Ascending aorta (tissue), 2 donors: ENCODE data around the gene CALML4. TPM values are rescaled to one million over a fixed set of nuclear protein-coding genes. Genes with fewer than 3 reads are reported as not detected.
"Not testable (repeated sequence)": the region's sequence is repeated elsewhere in the genome, so short reads cannot be mapped to it uniquely, and the experiment has no call there.

Source experiments
- DNase-seq, 2 donors: peaks; one replicate each; pipeline ENCODE4 v3.0.0-alpha.2; 2019; ENCODE audit warnings: low spot score in 2 of 2
- H3K27ac ChIP-seq, 2 donors: fragments of 200-600 bp; sonication (generic); one replicate each; pipeline ENCODE4 v1.5.1; 2016 to 2017; ENCODE audit warnings: mild to moderate bottlenecking in 1 of 2
- H3K27me3 ChIP-seq: fragments of 200-600 bp; sonication (generic); one replicate; pipeline ENCODE4 v1.5.1; 2017
- H3K36me3 ChIP-seq, 2 donors: fragments of 200-600 bp; sonication (generic); one replicate each; pipeline ENCODE4 v1.5.1; 2016
- H3K4me1 ChIP-seq, 2 donors: fragments of 200-600 bp; sonication (generic); one replicate each; pipeline ENCODE4 v1.5.1; 2016 to 2017; ENCODE audit warnings: mild to moderate bottlenecking in 1 of 2
- H3K4me3 ChIP-seq, 2 donors: fragments of 200-600 bp; sonication (generic); one replicate each; pipeline ENCODE4 v1.5.1; 2016 to 2017; ENCODE audit warnings: mild to moderate bottlenecking in 1 of 2
- H3K9me3 ChIP-seq, 2 donors: fragments of 200-600 bp; sonication (generic); one replicate each; pipeline ENCODE4 v1.5.1; 2016
- intact Hi-C: fragments of 100-400 bp; cut with DNase I; formaldehyde crosslinking; loops from one replicate; pipeline ENCODE4 v1.15.1; 2023
- total RNA-seq: library from RNA; depleted of rRNA; stranded (reverse); fragments of >200 nt; gene quantifications from one replicate; pipeline ENCODE4 v1.1.0, GENCODE V29; 2016
- TF ChIP-seq, protein P1 (sequence below), 3 experiments: fragments of 200-600 bp in 2 of 3; fragments of 450-650 bp in 1 of 3; sonication (generic) in 2 of 3; IDR thresholded peaks; one replicate each; pipeline ENCODE4 v1.5.1; 2016 to 2019; ENCODE audit warnings: antibody characterized with exemption in 3 of 3, mild to moderate bottlenecking in 1 of 3, moderate library complexity in 1 of 3

The CALML4 gene
- total RNA-seq, 1 donor from 2014 or later = 0.85 TPM

DNA sequence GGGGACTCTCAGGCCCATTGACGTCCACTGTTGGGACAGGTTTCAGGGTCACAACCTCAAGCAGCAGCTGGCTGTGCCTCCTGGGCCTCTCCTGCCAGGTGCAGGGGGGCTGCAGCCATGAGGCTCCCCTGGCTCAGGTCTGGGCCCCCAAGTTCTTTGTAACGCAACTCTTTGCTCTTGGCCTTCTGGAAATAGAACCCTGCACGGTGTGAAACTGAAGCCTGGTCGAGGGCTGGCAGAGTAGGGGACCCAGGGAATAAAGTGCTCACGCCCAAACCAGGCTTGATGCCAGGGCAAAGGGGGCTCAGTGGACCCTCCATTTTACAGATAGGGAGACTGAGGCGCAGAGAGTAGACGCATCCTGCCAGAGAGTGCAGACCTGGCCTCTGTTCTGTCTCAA, 771 bp downstream of the CALML4 start:
- H3K27ac ChIP-seq = no peak overlapping the region

DNA sequence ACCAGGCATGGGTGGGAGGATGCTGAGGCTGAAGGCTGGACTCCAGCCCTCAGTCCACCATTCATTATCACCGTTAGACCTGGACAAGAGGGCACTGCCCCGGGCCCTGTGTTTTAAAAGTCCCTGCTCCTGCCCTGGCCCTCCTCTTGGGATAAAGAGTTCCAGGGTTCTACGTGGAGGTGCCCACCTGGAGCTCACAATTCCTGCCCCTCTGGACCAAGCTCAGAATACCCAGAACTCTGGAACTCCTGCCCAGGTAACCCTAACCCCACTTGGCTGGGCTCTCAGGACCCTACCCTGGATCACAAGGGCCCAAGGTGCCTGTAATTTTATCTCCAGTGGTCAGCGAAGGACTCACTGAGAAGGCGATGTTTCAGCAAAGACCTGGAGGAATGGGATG, 1.2 kb downstream of the CALML4 start:
- H3K4me3 ChIP-seq = no peak overlapping the region
- H3K27ac ChIP-seq = no peak overlapping the region
- TF ChIP-seq, protein P1, sequence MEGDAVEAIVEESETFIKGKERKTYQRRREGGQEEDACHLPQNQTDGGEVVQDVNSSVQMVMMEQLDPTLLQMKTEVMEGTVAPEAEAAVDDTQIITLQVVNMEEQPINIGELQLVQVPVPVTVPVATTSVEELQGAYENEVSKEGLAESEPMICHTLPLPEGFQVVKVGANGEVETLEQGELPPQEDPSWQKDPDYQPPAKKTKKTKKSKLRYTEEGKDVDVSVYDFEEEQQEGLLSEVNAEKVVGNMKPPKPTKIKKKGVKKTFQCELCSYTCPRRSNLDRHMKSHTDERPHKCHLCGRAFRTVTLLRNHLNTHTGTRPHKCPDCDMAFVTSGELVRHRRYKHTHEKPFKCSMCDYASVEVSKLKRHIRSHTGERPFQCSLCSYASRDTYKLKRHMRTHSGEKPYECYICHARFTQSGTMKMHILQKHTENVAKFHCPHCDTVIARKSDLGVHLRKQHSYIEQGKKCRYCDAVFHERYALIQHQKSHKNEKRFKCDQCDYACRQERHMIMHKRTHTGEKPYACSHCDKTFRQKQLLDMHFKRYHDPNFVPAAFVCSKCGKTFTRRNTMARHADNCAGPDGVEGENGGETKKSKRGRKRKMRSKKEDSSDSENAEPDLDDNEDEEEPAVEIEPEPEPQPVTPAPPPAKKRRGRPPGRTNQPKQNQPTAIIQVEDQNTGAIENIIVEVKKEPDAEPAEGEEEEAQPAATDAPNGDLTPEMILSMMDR (IDR thresholded peaks at IDR 0.05) = no peak
- intact Hi-C loops = no loop called here
- H3K36me3 ChIP-seq = no peaks in the 10 kb centered on the region
- peak in 1 of 2 donors; percentile 40 for DNase-seq
- no peaks in the 10 kb centered on the region for H3K27me3 ChIP-seq
- H3K4me1 ChIP-seq = peaks cover 6 to 18% of the 10 kb centered on the region in 2 donors
- H3K9me3 ChIP-seq = no peaks in the 10 kb centered on the region

More for the DNA sequence above, 771 bp downstream of the CALML4 start:
- TF ChIP-seq, protein P1 (IDR thresholded peaks at IDR 0.05) = no peak
- H3K4me3 ChIP-seq = no peak overlapping the region
- intact Hi-C loops = no loop called here
- no peaks in the 10 kb centered on the region for H3K27me3 ChIP-seq
- DNase-seq = peak in 1 of 2 donors; percentile 40
- no peaks in the 10 kb centered on the region for H3K36me3 ChIP-seq
- peaks cover 6 to 17% of the 10 kb centered on the region in 2 donors for H3K4me1 ChIP-seq
- no peaks in the 10 kb centered on the region for H3K9me3 ChIP-seq

- TF ChIP-seq, protein P1 (IDR thresholded peaks at IDR 0.05) = no peak
- intact Hi-C loops = no loop called here
- H3K27me3 ChIP-seq = no peaks in the 10 kb centered on the region
- peaks cover 6 to 18% of the 10 kb centered on the region in 2 donors for H3K4me1 ChIP-seq
- DNase-seq = peak in 1 of 2 donors; percentile 59
- H3K4me3 ChIP-seq = no peak overlapping the region
- H3K27ac ChIP-seq = no peak overlapping the region
- H3K36me3 ChIP-seq = no peaks in the 10 kb centered on the region
- no peaks in the 10 kb centered on the region for H3K9me3 ChIP-seq
These were observed 1.6 kb downstream of the CALML4 start for GRCh38 chr15:68203486-68203885.

DNA sequence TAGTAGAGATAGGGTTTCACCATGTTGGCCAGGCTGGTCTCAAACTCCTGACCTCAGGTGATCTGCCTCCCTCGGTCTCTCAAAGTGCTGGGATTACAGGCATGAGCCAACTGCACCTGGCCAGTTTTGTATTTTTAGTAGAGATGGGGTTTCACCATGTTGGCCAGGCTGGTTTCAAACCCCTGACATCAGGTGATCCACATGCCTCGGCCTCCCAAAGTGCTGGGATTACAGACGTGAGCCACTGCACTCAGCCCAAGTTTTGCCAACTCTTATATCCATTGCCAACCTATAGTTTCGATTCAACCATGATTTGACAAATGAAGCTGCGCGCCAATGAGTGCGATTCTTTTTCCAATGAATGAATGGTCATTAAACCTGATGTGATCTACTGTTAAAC, 2.1 kb downstream of the CALML4 start:
- H3K4me3 ChIP-seq, H3K27ac ChIP-seq, H3K36me3 ChIP-seq, H3K27me3 ChIP-seq, intact Hi-C loops, DNase-seq, H3K9me3 ChIP-seq: not testable (repeated sequence)
- H3K4me1 ChIP-seq = peaks cover 6 to 18% of the 10 kb centered on the region in 2 donors

DNA sequence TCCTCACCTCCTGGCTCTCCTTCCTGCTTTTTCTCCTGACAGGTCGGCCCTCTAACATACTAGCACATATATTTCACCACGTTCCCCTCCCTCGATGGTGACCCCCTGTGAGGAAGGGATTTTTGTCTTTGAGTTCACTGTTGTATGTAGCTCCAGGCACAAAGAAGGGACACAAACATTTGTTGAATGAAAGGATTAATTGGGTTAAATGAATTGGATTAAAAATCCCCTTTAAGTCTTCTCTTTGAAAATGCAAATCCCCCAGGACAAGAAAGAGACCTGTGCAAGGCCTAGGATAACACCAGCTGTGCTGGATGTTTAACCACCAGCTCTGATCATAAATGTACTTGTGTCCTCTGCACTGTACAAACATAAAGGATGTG, 3.3 kb downstream of the CALML4 start:
- no peaks in the 10 kb centered on the region for H3K27me3 ChIP-seq
- TF ChIP-seq, protein P1 (IDR thresholded peaks at IDR 0.05) = no peak
- no peaks in the 10 kb centered on the region for H3K9me3 ChIP-seq
- H3K4me1 ChIP-seq = peaks cover 6 to 18% of the 10 kb centered on the region in 2 donors
- H3K4me3 ChIP-seq = no peak overlapping the region
- no peaks in the 10 kb centered on the region for H3K36me3 ChIP-seq
- no peak overlapping the region for H3K27ac ChIP-seq
- DNase-seq = no peak
- intact Hi-C loops = no loop called here

GRCh38 chr15:68201153-68201878, 3.8 kb downstream of the CALML4 start:
- TF ChIP-seq, protein P1 (IDR thresholded peaks at IDR 0.05) = no peak
- DNase-seq = no peak
- H3K27me3 ChIP-seq = no peaks in the 10 kb centered on the region
- no peaks in the 10 kb centered on the region for H3K36me3 ChIP-seq
- H3K9me3 ChIP-seq = no peaks in the 10 kb centered on the region
- H3K4me1 ChIP-seq = peaks cover 6 to 18% of the 10 kb centered on the region in 2 donors
- intact Hi-C loops = no loop called here
- H3K4me3 ChIP-seq = no peak overlapping the region
- no peak overlapping the region for H3K27ac ChIP-seq
